GM12892 (cell line): ENCODE data around the gene EEA1.

Experiments
- POLR2A ChIP-seq: IDR thresholded peaks from 2 replicates; pipeline ENCODE4 v1.6.1; 2011; ENCODE audit warnings: low read depth, low read length, control low read depth
- POLR2AphosphoS5 ChIP-seq: IDR thresholded peaks from 2 replicates; pipeline ENCODE4 v1.6.1; 2011; ENCODE audit warnings: low read depth, low read length, control low read depth
- TAF1 ChIP-seq: IDR thresholded peaks from 2 replicates; pipeline ENCODE4 v1.6.1; 2011; ENCODE audit warnings: low read depth, mild to moderate bottlenecking, control low read depth, low read length, borderline replicate concordance

DNA sequence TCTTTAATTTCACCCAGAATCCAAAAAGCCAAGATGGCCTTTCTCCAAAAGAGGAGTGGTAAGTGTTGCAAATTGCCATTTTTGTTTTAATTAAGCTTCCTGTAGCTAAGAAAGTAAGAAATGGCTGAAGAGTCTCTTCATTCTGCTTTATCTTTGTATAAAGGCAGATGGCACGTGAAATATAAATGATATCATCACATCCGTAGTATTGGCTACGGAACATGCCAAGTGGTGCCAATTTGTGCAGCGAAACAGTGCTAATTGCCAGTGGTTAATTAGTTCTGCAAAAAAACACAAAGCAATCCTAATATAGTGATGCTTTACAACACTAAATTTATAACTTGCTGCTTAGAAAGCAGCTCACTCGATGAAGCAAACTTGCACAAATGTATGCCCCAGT lies 196.9 kb downstream of the EEA1 start:
- TF ChIP-seq POLR2AphosphoS5 (no peak), POLR2A (no peak), TAF1 (no peak)
